IMR-90 (cell line): ENCODE data around the gene DSTYK. TPM values are rescaled to one million over a fixed set of nuclear protein-coding genes. Genes with fewer than 3 reads are reported as not detected.

ENCODE experiments used
- ATAC-seq: fragments of 200-7000 bp; cut with Tn5 transposase; 2 replicates; pipeline ENCODE4 v1.9.1; 2020; ENCODE audit warnings: low read depth, mild to moderate bottlenecking, moderate library complexity
- BruUV-seq: library from RNA; stranded (reverse); fragments of 400-500 nt; replicated peaks from 2 replicates; lab custom pipeline; 2021; lab: Mats Ljungman, UMichigan
- CTCF ChIA-PET: fragments of 300-600 bp; formaldehyde crosslinking; extraction: SDS; loops from one replicate; lab custom pipeline; 2021; ENCODE audit warnings: antibody characterized with exemption; lab: Yijun Ruan, JAX
- POLR2A ChIA-PET: fragments of 300-600 bp; sonication (Branson Sonifier 250); formaldehyde crosslinking; loops from one replicate; lab custom pipeline; 2022; ENCODE audit warnings: antibody characterized with exemption; ENCODE audit not compliant: unreplicated experiment; lab: Charles Lee
- DNase-seq: peaks from one replicate; pipeline ENCODE4 v3.0.0; 2013
- H2AFZ ChIP-seq: replicated peaks from 2 replicates; pipeline ENCODE3; 2013; ENCODE audit warnings: low read length, mild to moderate bottlenecking; ENCODE audit not compliant: poor library complexity
- H2AK5ac ChIP-seq: 2 replicates; pipeline ENCODE4 v1.6.1; 2013; ENCODE audit warnings: low read depth, low read length, inconsistent platforms
- H2AK9ac ChIP-seq: replicated peaks from 2 replicates; pipeline ENCODE3; 2013; ENCODE audit warnings: mild to moderate bottlenecking, low read depth, low read length, moderate library complexity; ENCODE audit not compliant: poor library complexity
- H2BK120ac ChIP-seq: 2 replicates; pipeline ENCODE4 v1.6.1; 2013; ENCODE audit warnings: low read depth, low read length, inconsistent platforms
- H2BK15ac ChIP-seq: 3 replicates; pipeline ENCODE4 v1.6.1; 2013; ENCODE audit warnings: low read depth, low read length, inconsistent platforms
- H2BK20ac ChIP-seq: 2 replicates; pipeline ENCODE4 v1.6.1; 2013; ENCODE audit warnings: low read depth, mild to moderate bottlenecking, inconsistent platforms, low read length, moderate library complexity
- H2BK5ac ChIP-seq: 2 replicates; pipeline ENCODE4 v1.6.1; 2013; ENCODE audit warnings: mild to moderate bottlenecking, low read depth, low read length, inconsistent platforms; ENCODE audit not compliant: poor library complexity, severe bottlenecking
- H3K14ac ChIP-seq: replicated peaks from 2 replicates; pipeline ENCODE4 v1.6.1; 2013; ENCODE audit warnings: low read depth, low read length, inconsistent platforms
- H3K18ac ChIP-seq: 2 replicates; pipeline ENCODE4 v1.6.1; 2013; ENCODE audit warnings: low read depth, low read length, control low read depth
- H3K23ac ChIP-seq: 2 replicates; pipeline ENCODE4 v1.6.1; 2013; ENCODE audit warnings: low read depth, low read length, inconsistent platforms
- H3K27ac ChIP-seq: 2 replicates; pipeline ENCODE4 v1.5.1; 2013; ENCODE audit warnings: mild to moderate bottlenecking, control low read depth, low read length; ENCODE audit not compliant: insufficient read depth
- H3K27me3 ChIP-seq: 2 replicates; pipeline ENCODE4 v1.6.1; 2013; ENCODE audit warnings: low read length; ENCODE audit not compliant: control insufficient read depth, insufficient read depth
- H3K36me3 ChIP-seq: 2 replicates; pipeline ENCODE4 v1.6.1; 2013; ENCODE audit warnings: low read length, mixed read lengths; ENCODE audit not compliant: control insufficient read depth, insufficient read depth
- H3K4ac ChIP-seq: 2 replicates; pipeline ENCODE4 v1.6.1; 2013; ENCODE audit warnings: low read depth, low read length, inconsistent platforms
- H3K4me1 ChIP-seq: 2 replicates; pipeline ENCODE4 v1.6.1; 2013; ENCODE audit warnings: low read length, mixed read lengths; ENCODE audit not compliant: control insufficient read depth, insufficient read depth
- H3K4me2 ChIP-seq: 2 replicates; pipeline ENCODE4 v1.6.1; 2013; ENCODE audit warnings: low read depth, mild to moderate bottlenecking, control low read depth, low read length, moderate library complexity
- H3K4me3 ChIP-seq: 2 replicates; pipeline ENCODE4 v1.5.1; 2013; ENCODE audit warnings: low read depth, mild to moderate bottlenecking, control low read depth, low read length, moderate library complexity; ENCODE audit not compliant: insufficient read depth
- H3K56ac ChIP-seq: 2 replicates; pipeline ENCODE4 v1.6.1; 2013; ENCODE audit warnings: low read length, inconsistent platforms; ENCODE audit not compliant: insufficient read depth; ENCODE audit errors: extremely low read depth
- H3K79me1 ChIP-seq, 2 experiments: 2 replicates each; pipeline ENCODE4 v1.6.1; 2013; ENCODE audit warnings: low read length in 2 of 2, inconsistent platforms in 1 of 2, low read depth in 1 of 2
- H3K9ac ChIP-seq: 2 replicates; pipeline ENCODE4 v1.6.1; 2013; ENCODE audit warnings: low read depth, low read length, control low read depth
- H3K9me1 ChIP-seq: 2 replicates; pipeline ENCODE4 v1.6.1; 2013; ENCODE audit warnings: low read length, inconsistent platforms; ENCODE audit not compliant: insufficient read depth
- H3K9me3 ChIP-seq: 2 replicates; pipeline ENCODE4 v1.6.1; 2013; ENCODE audit warnings: low read length; ENCODE audit not compliant: control insufficient read depth, insufficient read depth
- H4K20me1 ChIP-seq: 2 replicates; pipeline ENCODE4 v1.6.1; 2013; ENCODE audit warnings: low read length, inconsistent platforms; ENCODE audit not compliant: insufficient read depth
- H4K5ac ChIP-seq: 2 replicates; pipeline ENCODE4 v1.6.1; 2013; ENCODE audit warnings: mild to moderate bottlenecking, low read depth, low read length, control low read depth
- H4K8ac ChIP-seq, 2 experiments: 2 replicates each; pipeline ENCODE4 v1.6.1; 2013; ENCODE audit warnings: low read depth in 2 of 2, low read length in 2 of 2, control low read depth in 1 of 2, inconsistent platforms in 1 of 2
- H4K91ac ChIP-seq: 2 replicates; pipeline ENCODE4 v1.6.1; 2013; ENCODE audit warnings: low read depth, low read length, inconsistent platforms; ENCODE audit not compliant: insufficient read depth
- BHLHE40 ChIP-seq: fragments of 150-350 bp; IDR thresholded peaks from 2 replicates; pipeline ENCODE4 v1.6.1; 2016; ENCODE audit warnings: mild to moderate bottlenecking, low read depth, low read length
- CHD1 ChIP-seq: IDR thresholded peaks from 2 replicates; pipeline ENCODE4 v1.6.1; 2012; ENCODE audit warnings: low read depth, low read length, improper control_type of control experiment
- CTCF ChIP-seq: conservative IDR thresholded peaks from 2 replicates; pipeline ENCODE4 v1.5.1; 2012; ENCODE audit warnings: mild to moderate bottlenecking, low read depth, low read length, improper control_type of control experiment
- MAZ ChIP-seq: IDR thresholded peaks from 2 replicates; pipeline ENCODE4 v1.6.1; 2012; ENCODE audit warnings: low read depth, mild to moderate bottlenecking, low read length, improper control_type of control experiment, moderate library complexity, borderline replicate concordance
- MXI1 ChIP-seq: IDR thresholded peaks from 2 replicates; pipeline ENCODE4 v1.6.1; 2012; ENCODE audit warnings: low read depth, mild to moderate bottlenecking, low read length, moderate library complexity, borderline replicate concordance
- RAD21 ChIP-seq: IDR thresholded peaks from 2 replicates; pipeline ENCODE4 v1.6.1; 2012; ENCODE audit warnings: low read length, improper control_type of control experiment
- USF2 ChIP-seq: fragments of 150-350 bp; IDR thresholded peaks from 2 replicates; pipeline ENCODE4 v1.6.1; 2017; ENCODE audit warnings: mild to moderate bottlenecking, antibody characterized with exemption, low read length, low read depth
- WGBS, 2 experiments: methylation state at CpG; one replicate each; pipeline versions ENCODE4 v1.1.5 to v1.1.7; 2013; ENCODE audit warnings: missing lambda C conversion rate in 2 of 2; ENCODE audit not compliant: insufficient read length in 1 of 2; ENCODE audit errors: extremely low coverage in 2 of 2; 5-methylcytosine and 5-hydroxymethylcytosine counted together
- dilution Hi-C: fragments of 300-500 bp; cut with HindIII; formaldehyde crosslinking; loops from one replicate; pipeline ENCODE4 v1.14.3; 2018; ENCODE audit warnings: low sequenced_read_pairs; ENCODE audit not compliant: unreplicated experiment
- in situ Hi-C: fragments of 300-500 bp; cut with MboI; formaldehyde crosslinking; loops from 3 replicates; pipeline ENCODE4 v1.14.3; 2019; ENCODE audit warnings: low sequenced_read_pairs, inconsistent platforms, mixed read lengths
- intact Hi-C: fragments of 100-400 bp; cut with micrococcal nuclease; formaldehyde crosslinking; loops from 2 replicates; pipeline ENCODE4 v1.10.0; 2022
- polyA plus RNA-seq, 3 experiments: library from polyadenylated mRNA; depleted of rRNA; stranded (reverse); fragments of >200 nt; gene quantifications; 2 replicates each; pipeline ENCODE4 v1.2.3, GENCODE V29; 2012; ENCODE audit warnings: low replicate concordance in 1 of 3
- total RNA-seq: library from RNA; depleted of rRNA; stranded (reverse); fragments of >200 nt; gene quantifications from 2 replicates; pipeline ENCODE4 v1.2.3, GENCODE V29; 2012

DSTYK gene
- total and polyA plus RNA-seq, 2 of the 4 experiments (the other 2 are of a cell fraction) = 8.0 to 18.3 TPM

GRCh38 chr1:205188596-205188995 is 22.9 kb downstream of the DSTYK start:
- peaks cover 17% of the 10 kb centered on the region for H3K4me1 ChIP-seq
- H2AK9ac ChIP-seq = no peak overlapping the region
- no peak overlapping the region for H4K8ac ChIP-seq
- peaks cover 56 to 90% of the 10 kb centered on the region in 2 experiments for H3K79me1 ChIP-seq
- peaks cover 3% of the 10 kb centered on the region; the same call in 1 of the 2 replicates for H3K36me3 ChIP-seq
- no peak for TF ChIP-seq USF2
- no peak for TF ChIP-seq MAZ
- no peak for TF ChIP-seq CTCF
- no peak for TF ChIP-seq RAD21
- no peak for TF ChIP-seq BHLHE40
- no peak for TF ChIP-seq CHD1
- TF ChIP-seq MXI1 = no peak
- no CpG with 5 or more reads among the region's 2 CpGs for WGBS, 2 experiments
- no peak overlapping the region for H2BK15ac ChIP-seq
- H3K9me1 ChIP-seq = peaks cover 16% of the 10 kb centered on the region
- no peaks in the 10 kb centered on the region for H3K27me3 ChIP-seq
- no peak overlapping the region for H2BK20ac ChIP-seq
- no peak overlapping the region for H4K5ac ChIP-seq
- H2BK120ac ChIP-seq = no peak overlapping the region
- no peak overlapping the region for H3K18ac ChIP-seq
- H3K14ac ChIP-seq = no peak overlapping the region
- no TSS peak for BruUV-seq
- no peak overlapping the region for H3K56ac ChIP-seq
- H4K20me1 ChIP-seq = peaks cover 28% of the 10 kb centered on the region
- intact Hi-C loops = no loop called here
- H4K91ac ChIP-seq = no peak overlapping the region
- ATAC-seq (no peak), DNase-seq (no peak)
- H3K27ac ChIP-seq = no peak overlapping the region
- in situ Hi-C loops = no loop called here
- POLR2A ChIA-PET = no interaction called here
- no peak overlapping the region for H3K4ac ChIP-seq
- no peak overlapping the region for H2BK5ac ChIP-seq
- CTCF ChIA-PET = interaction anchor here (1.1 to 1.2 kb wide), 2 partner anchors 14 to 36 kb away, joined by 3 read pairs; no protein-coding TSS in a partner anchor
- no peak overlapping the region for H3K23ac ChIP-seq
- no peak overlapping the region for H3K4me3 ChIP-seq
- no peak overlapping the region for H3K4me2 ChIP-seq
- no peak overlapping the region for H3K9ac ChIP-seq
- no peak overlapping the region for H2AK5ac ChIP-seq
- H2AFZ ChIP-seq = no peak overlapping the region
- dilution Hi-C loops = no loop called here
- no peaks in the 10 kb centered on the region for H3K9me3 ChIP-seq
